PFSK-1 (cell line): ENCODE measurements around the gene IGF2BP1.

Source experiments
- FOXP2 ChIP-seq: optimal IDR thresholded peaks from 2 replicates; pipeline ENCODE3; 2011; ENCODE audit warnings: borderline replicate concordance, control low read depth, inconsistent platforms; ENCODE audit not compliant: insufficient read depth; ENCODE audit errors: extremely low read length, extremely low read depth
- POLR2AphosphoS5 ChIP-seq: IDR thresholded peaks from 2 replicates; pipeline ENCODE4 v1.6.1; 2012; ENCODE audit warnings: low read depth, mild to moderate bottlenecking, control low read depth, low read length, moderate library complexity
- SIN3A ChIP-seq: IDR thresholded peaks from 2 replicates; pipeline ENCODE4 v1.6.1; 2012; ENCODE audit warnings: mild to moderate bottlenecking, low read length, moderate library complexity, borderline replicate concordance; ENCODE audit not compliant: insufficient read depth
- TAF1 ChIP-seq: IDR thresholded peaks from 2 replicates; pipeline ENCODE4 v1.6.1; 2012; ENCODE audit warnings: low read length, control low read depth, borderline replicate concordance; ENCODE audit not compliant: insufficient read depth
- TF ChIP-seq, protein P1 (sequence below), 2 experiments: IDR thresholded peaks; 2 replicates each; pipeline versions ENCODE4 v1.6.1 to v1.8.0; 2011 to 2012; ENCODE audit warnings: low read depth in 2 of 2, low read length in 2 of 2, control low read depth in 1 of 2, inconsistent platforms in 1 of 2, mild to moderate bottlenecking in 1 of 2, moderate library complexity in 1 of 2; ENCODE audit not compliant: insufficient read depth in 1 of 2

GRCh38 chr17:49001671-49002070 is 4.5 kb downstream of the IGF2BP1 start:
- TF ChIP-seq POLR2AphosphoS5 (no peak), TAF1 (no peak), SIN3A (no peak), FOXP2 (no peak)
- TF ChIP-seq, protein P1, sequence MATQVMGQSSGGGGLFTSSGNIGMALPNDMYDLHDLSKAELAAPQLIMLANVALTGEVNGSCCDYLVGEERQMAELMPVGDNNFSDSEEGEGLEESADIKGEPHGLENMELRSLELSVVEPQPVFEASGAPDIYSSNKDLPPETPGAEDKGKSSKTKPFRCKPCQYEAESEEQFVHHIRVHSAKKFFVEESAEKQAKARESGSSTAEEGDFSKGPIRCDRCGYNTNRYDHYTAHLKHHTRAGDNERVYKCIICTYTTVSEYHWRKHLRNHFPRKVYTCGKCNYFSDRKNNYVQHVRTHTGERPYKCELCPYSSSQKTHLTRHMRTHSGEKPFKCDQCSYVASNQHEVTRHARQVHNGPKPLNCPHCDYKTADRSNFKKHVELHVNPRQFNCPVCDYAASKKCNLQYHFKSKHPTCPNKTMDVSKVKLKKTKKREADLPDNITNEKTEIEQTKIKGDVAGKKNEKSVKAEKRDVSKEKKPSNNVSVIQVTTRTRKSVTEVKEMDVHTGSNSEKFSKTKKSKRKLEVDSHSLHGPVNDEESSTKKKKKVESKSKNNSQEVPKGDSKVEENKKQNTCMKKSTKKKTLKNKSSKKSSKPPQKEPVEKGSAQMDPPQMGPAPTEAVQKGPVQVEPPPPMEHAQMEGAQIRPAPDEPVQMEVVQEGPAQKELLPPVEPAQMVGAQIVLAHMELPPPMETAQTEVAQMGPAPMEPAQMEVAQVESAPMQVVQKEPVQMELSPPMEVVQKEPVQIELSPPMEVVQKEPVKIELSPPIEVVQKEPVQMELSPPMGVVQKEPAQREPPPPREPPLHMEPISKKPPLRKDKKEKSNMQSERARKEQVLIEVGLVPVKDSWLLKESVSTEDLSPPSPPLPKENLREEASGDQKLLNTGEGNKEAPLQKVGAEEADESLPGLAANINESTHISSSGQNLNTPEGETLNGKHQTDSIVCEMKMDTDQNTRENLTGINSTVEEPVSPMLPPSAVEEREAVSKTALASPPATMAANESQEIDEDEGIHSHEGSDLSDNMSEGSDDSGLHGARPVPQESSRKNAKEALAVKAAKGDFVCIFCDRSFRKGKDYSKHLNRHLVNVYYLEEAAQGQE (IDR thresholded peaks at IDR 0.05; ENCODE audit: insufficient read depth in 1 of 2, low read depth in 2 of 2, low read length in 2 of 2): no peak
